GM13976 (cell line): ENCODE results near the gene VIPR2.

Source experiments
- DNase-seq: peaks from one replicate; pipeline ENCODE4 v3.0.0; 2012; ENCODE audit warnings: low spot score
- CTCF ChIP-seq: IDR thresholded peaks from 2 replicates; pipeline ENCODE4 v1.5.1; 2012; ENCODE audit warnings: borderline replicate concordance, mild to moderate bottlenecking; ENCODE audit not compliant: insufficient read depth; ENCODE audit errors: extremely low read depth, missing control alignments, control extremely low read depth
- in situ Hi-C: fragments of 300-500 bp; cut with MboI; formaldehyde crosslinking; loops from one replicate; pipeline ENCODE4 v1.12.0; 2022; ENCODE audit warnings: low sequenced_read_pairs, mixed read lengths, inconsistent platforms; ENCODE audit not compliant: unreplicated experiment

The VIPR2 gene

GRCh38 chr7:159151231-159151630, 6.6 kb upstream of the VIPR2 start:
- DNase-seq: no peak
- no peak for TF ChIP-seq CTCF
- in situ Hi-C loops: no loop called here

- DNase-seq: no peak
- in situ Hi-C loops: no loop called here
- no peak for TF ChIP-seq CTCF
Observed at GRCh38 chr7:159149488-159149887, 4.8 kb upstream of the VIPR2 start.

- in situ Hi-C loops: no loop called here
- TF ChIP-seq CTCF: no peak
- no peak for DNase-seq
Observed at GRCh38 chr7:159148430-159149395, 4.0 kb upstream of the VIPR2 start.

DNA sequence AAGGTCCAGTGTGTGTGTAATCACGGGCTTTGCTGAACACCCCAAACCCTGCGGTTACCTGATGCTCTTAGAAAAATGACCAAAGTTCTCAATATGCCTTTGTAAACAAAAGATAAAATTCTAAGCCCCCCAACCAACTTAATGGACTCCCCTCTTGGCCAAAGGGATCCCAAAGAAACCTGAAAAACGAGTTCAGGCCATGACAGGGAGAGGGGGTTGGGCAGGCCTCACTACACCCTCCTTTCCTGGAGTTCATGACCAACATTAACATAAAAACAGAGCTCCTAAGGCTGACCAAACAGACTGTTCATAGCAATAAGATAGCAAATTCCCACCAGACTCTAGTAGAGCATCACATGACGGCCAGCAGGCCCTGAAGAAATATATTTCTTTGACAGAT, 3.0 kb upstream of the VIPR2 start:
- DNase-seq: no peak
- no peak for TF ChIP-seq CTCF
- in situ Hi-C loops: no loop called here

DNA sequence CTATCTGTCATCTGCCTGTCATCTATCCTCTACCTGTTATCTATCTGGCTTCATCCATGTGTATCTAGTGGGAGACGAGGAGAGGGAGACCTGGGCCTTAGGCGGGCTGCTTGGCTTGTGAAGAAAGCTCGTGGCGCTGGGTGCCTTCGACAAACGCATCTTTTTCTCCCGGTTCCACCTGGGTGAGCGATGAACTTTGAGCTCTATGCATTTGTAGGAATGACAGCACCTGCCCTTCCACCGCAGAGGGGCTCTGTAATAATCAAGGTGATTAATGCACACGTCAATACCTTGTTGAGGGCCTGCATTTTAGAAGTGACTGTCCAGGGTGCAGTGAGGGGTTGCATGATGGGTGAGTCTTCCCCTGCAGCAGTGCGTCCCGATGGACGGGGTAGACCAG, 2.6 kb upstream of the VIPR2 start:
- in situ Hi-C loops: no loop called here
- TF ChIP-seq CTCF: no peak

GRCh38 chr7:159146084-159146858, 1.6 kb upstream of the VIPR2 start:
- no peak for DNase-seq
- in situ Hi-C loops: no loop called here
- no peak for TF ChIP-seq CTCF

More for the DNA sequence above, 2.6 kb upstream of the VIPR2 start:
- DNase-seq: no peak
